ENCODE data around the gene PLAAT5. TPM values are rescaled to one million over a fixed set of nuclear protein-coding genes. Genes with fewer than 3 reads are reported as not detected.

PLAAT5 gene
- total RNA-seq, 6 experiments from 2014 or later, result not detected

DNA sequence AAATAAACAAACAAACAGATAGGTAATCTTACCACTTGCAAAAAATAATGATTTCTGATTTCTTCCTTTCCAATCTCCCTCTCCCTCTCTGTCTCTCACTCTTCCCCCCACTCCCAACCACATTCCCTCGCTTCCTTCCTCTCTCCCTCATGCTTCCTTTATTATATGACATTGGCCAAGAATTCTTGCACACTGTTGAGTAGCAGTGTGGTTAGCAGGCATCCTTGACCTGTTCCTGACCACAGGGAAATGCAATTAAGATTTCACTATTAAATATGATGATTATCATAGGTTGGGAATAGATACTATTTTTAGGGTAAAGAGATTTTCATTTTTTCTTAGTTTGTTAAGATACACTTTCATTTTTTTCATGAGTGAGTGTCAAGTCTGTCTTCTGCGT lies 30.9 kb upstream of the PLAAT5 start:
- ATAC-seq (no peak), DNase-seq (no peak)
- Histone ChIP-seq H3K9me3 (no peaks in the 10 kb centered on the region), H3K27ac (no peak overlapping the region), H3K36me3 (no peaks in the 10 kb centered on the region), H3K4me1 (no peaks in the 10 kb centered on the region), H3K4me3 (no peak overlapping the region), H3K27me3 (no peaks in the 10 kb centered on the region)
- intact Hi-C loops (cut with DNase I), result no loop called here
- 85% methylated on average over 2 of the region's 2 CpGs for WGBS (ENCODE audit: insufficient coverage, low coverage, low lambda C conversion rate, missing lambda C conversion rate)
- no peak for TF ChIP-seq POLR2A (IDR thresholded peaks at IDR 0.05)
- no peak for TF ChIP-seq CTCF (IDR thresholded peaks at IDR 0.05)

DNA sequence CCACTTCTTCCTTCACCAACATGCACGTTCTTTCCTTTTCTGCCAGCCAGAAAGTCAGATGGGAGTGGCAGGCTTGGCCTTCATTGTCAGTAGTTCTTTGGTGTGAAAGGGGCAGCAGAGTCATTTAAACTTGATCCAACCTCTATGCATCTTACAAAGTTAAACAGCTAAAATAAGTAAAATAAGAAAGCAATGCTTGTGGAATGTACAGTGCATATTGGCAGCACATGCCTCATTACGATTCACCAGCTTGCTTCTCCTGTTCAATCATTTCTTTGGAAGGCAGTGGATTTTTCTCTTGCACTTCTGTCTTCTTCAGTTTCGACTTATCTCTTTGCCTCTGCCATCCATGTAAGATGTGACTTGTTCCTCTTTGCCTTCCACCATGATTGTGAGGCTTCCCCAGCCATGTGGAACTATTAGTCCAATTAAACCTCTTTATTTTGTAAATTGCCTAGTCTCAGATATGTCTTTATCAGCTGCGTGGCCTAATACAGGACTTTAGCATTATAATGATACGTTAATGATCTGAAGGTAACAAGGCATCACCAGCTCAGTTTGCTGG lies 29.7 kb upstream of the PLAAT5 start:
- WGBS (ENCODE audit: insufficient coverage, low coverage, low lambda C conversion rate, missing lambda C conversion rate), result 82% methylated on average over 5 of the region's 5 CpGs
- intact Hi-C loops (cut with DNase I), result no loop called here
- H3K27ac ChIP-seq, result no peak overlapping the region
- ATAC-seq, result no peak
- H3K36me3 ChIP-seq, result no peaks in the 10 kb centered on the region
- H3K9me3 ChIP-seq, result no peaks in the 10 kb centered on the region
- no peaks in the 10 kb centered on the region for H3K27me3 ChIP-seq
- TF ChIP-seq CTCF (IDR thresholded peaks at IDR 0.05) (no peak), POLR2A (IDR thresholded peaks at IDR 0.05) (no peak)
- no peak overlapping the region for H3K4me3 ChIP-seq
- no peaks in the 10 kb centered on the region for H3K4me1 ChIP-seq
- DNase-seq, result no peak

- Histone ChIP-seq H3K27me3 (no peaks in the 10 kb centered on the region), H3K4me1 (no peaks in the 10 kb centered on the region), H3K36me3 (no peaks in the 10 kb centered on the region), H3K4me3 (no peak overlapping the region), H3K27ac (no peak overlapping the region), H3K9me3 (no peaks in the 10 kb centered on the region)
- DNase-seq (no peak), ATAC-seq (no peak)
- TF ChIP-seq POLR2A (IDR thresholded peaks at IDR 0.05) (no peak), CTCF (IDR thresholded peaks at IDR 0.05) (no peak)
- WGBS (ENCODE audit: insufficient coverage, low coverage, low lambda C conversion rate, missing lambda C conversion rate), result 25% methylated on average over 1 of the region's 1 CpG
- intact Hi-C loops (cut with DNase I), result no loop called here
Observed at GRCh38 chr11:63518548-63518947, 27.6 kb upstream of the PLAAT5 start.

DNA sequence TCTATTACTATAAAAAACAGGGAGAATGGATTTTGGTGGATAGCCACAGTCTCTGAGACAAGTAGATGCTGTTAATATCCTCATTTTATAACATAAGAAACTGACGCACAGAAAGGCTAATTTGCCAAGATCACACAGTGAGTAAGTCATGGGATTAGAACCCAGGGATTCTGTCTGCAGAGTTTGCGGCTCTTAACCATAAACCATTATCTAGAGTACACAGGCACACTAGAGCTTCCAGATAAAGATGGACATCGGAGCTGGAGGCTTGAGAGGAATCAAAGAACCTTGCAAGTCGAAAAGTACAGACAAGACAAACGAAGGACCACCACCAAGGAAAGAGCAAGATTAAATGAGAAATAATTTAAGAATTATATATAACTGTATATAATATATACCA lies 26.2 kb upstream of the PLAAT5 start:
- Histone ChIP-seq H3K27me3 (no peaks in the 10 kb centered on the region), H3K4me3 (no peak overlapping the region), H3K4me1 (no peaks in the 10 kb centered on the region), H3K36me3 (no peaks in the 10 kb centered on the region), H3K27ac (no peak overlapping the region), H3K9me3 (no peaks in the 10 kb centered on the region)
- intact Hi-C loops (cut with DNase I), result no loop called here
- no peak for ATAC-seq
- DNase-seq, result no peak
- 96% methylated on average over 5 of the region's 5 CpGs for WGBS (ENCODE audit: insufficient coverage, low coverage, low lambda C conversion rate, missing lambda C conversion rate)
- TF ChIP-seq CTCF (IDR thresholded peaks at IDR 0.05) (no peak), POLR2A (IDR thresholded peaks at IDR 0.05) (no peak)

GRCh38 chr11:63516109-63516508 lies 25.1 kb upstream of the PLAAT5 start:
- intact Hi-C loops (cut with DNase I), result no loop called here
- Histone ChIP-seq H3K4me1 (peaks cover 0 to 5% (median 0%) of the 10 kb centered on the region in 4 donors), H3K27me3 (no peaks in the 10 kb centered on the region), H3K36me3 (no peaks in the 10 kb centered on the region), H3K4me3 (no peak overlapping the region), H3K27ac (no peak overlapping the region), H3K9me3 (no peaks in the 10 kb centered on the region)
- DNase-seq (no peak), ATAC-seq (no peak)
- TF ChIP-seq CTCF (IDR thresholded peaks at IDR 0.05), result no peak
- TF ChIP-seq POLR2A (IDR thresholded peaks at IDR 0.05), result no peak
- WGBS (ENCODE audit: insufficient coverage, low coverage, low lambda C conversion rate, missing lambda C conversion rate), result no CpG with 5 or more reads among the region's 6 CpGs

Data from right lobe of liver (tissue), 6 donors.